NCI-H1436 (cell line): ENCODE measurements around the gene TDRD5.

Experiments used
- DNase-seq: peaks from one replicate; lab custom pipeline; 2025; lab: John Stamatoyannopoulos, UW

Gene TDRD5

GRCh38 chr1:179591592-179592580 is at the start of gene TDRD5:
Gene TDRD5 (plus strand): TSS chr1:179591832. CDS start chr1:179592616, 784 bp downstream.
- peak; percentile 9 for DNase-seq

- DNase-seq = no peak
Observed at GRCh38 chr1:179545321-179545720, 46.3 kb upstream of the TDRD5 start.

GRCh38 chr1:179547021-179547535 is 44.6 kb upstream of the TDRD5 start:
- DNase-seq = no peak

- no peak for DNase-seq
Observed at GRCh38 chr1:179548666-179549367, 42.8 kb upstream of the TDRD5 start.

GRCh38 chr1:179549368-179549700 is 42.3 kb upstream of the TDRD5 start:
- DNase-seq = no peak

GRCh38 chr1:179550746-179551682 is 40.6 kb upstream of the TDRD5 start:
- peak; percentile 75 for DNase-seq

- no peak for DNase-seq
Observed at GRCh38 chr1:179554427-179554826, 37.2 kb upstream of the TDRD5 start.

GRCh38 chr1:179558078-179558477 is 33.6 kb upstream of the TDRD5 start:
- DNase-seq = no peak

GRCh38 chr1:179575497-179576314 is 15.9 kb upstream of the TDRD5 start, which contains the start of gene NPHS2:
Gene NPHS2 (minus strand): TSS chr1:179575948. CDS start chr1:179575864, 84 bp downstream.
- DNase-seq = no peak

GRCh38 chr1:179576509-179576908 is 15.1 kb upstream of the TDRD5 start:
- DNase-seq = no peak

GRCh38 chr1:179583771-179584320 is 7.8 kb upstream of the TDRD5 start:
- DNase-seq = no peak

- DNase-seq = peak; percentile 70
Observed at GRCh38 chr1:179586107-179586823, 5.4 kb upstream of the TDRD5 start.

- no peak for DNase-seq
Observed at GRCh38 chr1:179587336-179587735, 4.3 kb upstream of the TDRD5 start.

- DNase-seq = no peak
Observed at GRCh38 chr1:179588425-179589024, 3.1 kb upstream of the TDRD5 start.

- DNase-seq = no peak
Observed at GRCh38 chr1:179589509-179589908, 2.1 kb upstream of the TDRD5 start.

GRCh38 chr1:179590671-179591070 is 961 bp upstream of the TDRD5 start:
- no peak for DNase-seq

GRCh38 chr1:179591253-179591591 is 410 bp upstream of the TDRD5 start:
- no peak for DNase-seq

- DNase-seq = no peak
Observed at GRCh38 chr1:179598631-179599030, 7.0 kb downstream of the TDRD5 start.

GRCh38 chr1:179599623-179600249 is 8.1 kb downstream of the TDRD5 start:
- peak; percentile 28 for DNase-seq
